HL-60 (cell line): ENCODE results near the gene PHACTR3.

Experiments
- CTCF ChIP-seq: IDR thresholded peaks from one replicate; pipeline ENCODE4 v1.5.1; 2011; ENCODE audit warnings: low read length, control low read depth, inconsistent platforms; ENCODE audit not compliant: insufficient read depth
- GABPA ChIP-seq: IDR thresholded peaks from 2 replicates; pipeline ENCODE4 v1.6.1; 2012; ENCODE audit warnings: low read depth
- REST ChIP-seq: IDR thresholded peaks from 2 replicates; pipeline ENCODE4 v1.6.1; 2012; ENCODE audit warnings: low read depth; ENCODE audit not compliant: insufficient replicate concordance
- SPI1 ChIP-seq: IDR thresholded peaks from 2 replicates; pipeline ENCODE4 v1.6.1; 2012; ENCODE audit warnings: low read depth, mild to moderate bottlenecking, borderline replicate concordance

GRCh38 chr20:59821788-59822187, 217.4 kb downstream of the PHACTR3 start:
- TF ChIP-seq CTCF (no peak), GABPA (no peak), SPI1 (no peak), REST (no peak)
